GM12873 (cell line): ENCODE data around the gene CHIA.

Experiments
- TF ChIP-seq, protein P1 (sequence below): IDR thresholded peaks from 2 replicates; pipeline ENCODE4 v1.5.1; 2012; ENCODE audit warnings: low read depth, mild to moderate bottlenecking, moderate library complexity, low read length, control low read depth; ENCODE audit not compliant: insufficient read depth; ENCODE audit errors: missing control alignments

CHIA gene

DNA sequence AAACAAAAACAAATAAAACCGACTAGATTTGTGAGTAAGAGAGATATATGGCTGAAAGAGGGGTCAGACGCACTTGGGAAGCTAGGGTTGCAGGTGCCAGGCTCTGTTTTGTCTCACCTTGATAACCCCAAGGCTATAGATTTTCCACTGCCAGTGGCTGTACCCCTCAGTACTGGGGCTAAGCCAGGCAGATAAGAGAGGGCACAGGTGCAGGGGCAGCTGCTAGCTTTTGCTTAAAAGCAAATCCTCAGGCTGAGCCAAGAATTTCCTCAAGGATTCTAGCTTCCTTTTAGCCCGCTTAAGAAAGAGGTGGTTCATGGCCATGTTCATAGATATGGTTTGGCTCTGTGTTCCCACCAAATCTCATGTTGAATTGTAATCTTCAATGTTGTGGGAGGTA, 79.0 kb downstream of the CHIA start:
- TF ChIP-seq, protein P1, sequence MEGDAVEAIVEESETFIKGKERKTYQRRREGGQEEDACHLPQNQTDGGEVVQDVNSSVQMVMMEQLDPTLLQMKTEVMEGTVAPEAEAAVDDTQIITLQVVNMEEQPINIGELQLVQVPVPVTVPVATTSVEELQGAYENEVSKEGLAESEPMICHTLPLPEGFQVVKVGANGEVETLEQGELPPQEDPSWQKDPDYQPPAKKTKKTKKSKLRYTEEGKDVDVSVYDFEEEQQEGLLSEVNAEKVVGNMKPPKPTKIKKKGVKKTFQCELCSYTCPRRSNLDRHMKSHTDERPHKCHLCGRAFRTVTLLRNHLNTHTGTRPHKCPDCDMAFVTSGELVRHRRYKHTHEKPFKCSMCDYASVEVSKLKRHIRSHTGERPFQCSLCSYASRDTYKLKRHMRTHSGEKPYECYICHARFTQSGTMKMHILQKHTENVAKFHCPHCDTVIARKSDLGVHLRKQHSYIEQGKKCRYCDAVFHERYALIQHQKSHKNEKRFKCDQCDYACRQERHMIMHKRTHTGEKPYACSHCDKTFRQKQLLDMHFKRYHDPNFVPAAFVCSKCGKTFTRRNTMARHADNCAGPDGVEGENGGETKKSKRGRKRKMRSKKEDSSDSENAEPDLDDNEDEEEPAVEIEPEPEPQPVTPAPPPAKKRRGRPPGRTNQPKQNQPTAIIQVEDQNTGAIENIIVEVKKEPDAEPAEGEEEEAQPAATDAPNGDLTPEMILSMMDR: no peak
